K562 (cell line): ENCODE data around the gene BCL2L13. TPM values are rescaled to one million over a fixed set of nuclear protein-coding genes. Genes with fewer than 3 reads are reported as not detected.
A peak's percentile ranks its signal among the peaks of the same experiment; 100 is the strongest.

Source experiments
- ATAC-seq: fragments of 200-7000 bp; cut with Tn5 transposase; 3 replicates; pipeline ENCODE4 v1.9.1; 2020; ENCODE audit warnings: moderate library complexity
- BruUV-seq: library from RNA; stranded (reverse); fragments of 400-500 nt; replicated peaks from 2 replicates; lab custom pipeline; 2021; lab: Mats Ljungman, UMichigan
- CTCF ChIA-PET: fragments of 300-600 bp; formaldehyde crosslinking; extraction: SDS; loops from one replicate; lab custom pipeline; 2021; ENCODE audit warnings: low intra/inter-chr PET ratio; lab: Yijun Ruan, JAX
- POLR2A ChIA-PET: fragments of 300-600, 350-650 bp; sonication (Branson Sonifier 250); formaldehyde crosslinking; extraction: SDS; loops from one replicate; lab custom pipeline; 2021; ENCODE audit warnings: antibody characterized with exemption, inconsistent platforms; lab: Yijun Ruan, JAX
- DNase-seq, 4 experiments: peaks; one replicate each; pipeline versions ENCODE4 v3.0.0 to v3.0.0-alpha.2; 2011 to 2018; ENCODE audit warnings: low spot score in 3 of 4, mixed read lengths in 3 of 4; ENCODE audit errors: extremely low read depth in 1 of 4
- FAIRE-seq: peaks from 2 replicates; lab custom pipeline; 2011; peaks lifted over from hg19 to GRCh38; lab: Jason Lieb, UNC
- H2AFZ ChIP-seq: 2 replicates; pipeline ENCODE4 v1.6.0; 2011; ENCODE audit warnings: low read depth, low read length, control low read depth, inconsistent platforms
- H3K27ac ChIP-seq: fragments of 200-600 bp; 3 replicates; pipeline ENCODE4 v1.8.0; 2011; ENCODE audit warnings: low read depth, mild to moderate bottlenecking, control low read depth, inconsistent platforms, low read length, moderate library complexity, mixed read lengths; ENCODE audit errors: extremely low read depth
- H3K27me3 ChIP-seq, 2 experiments: fragments of 300-600 bp in 1 of 2; 2 replicates in 1 of 2; 3 replicates in 1 of 2; pipeline versions ENCODE4 v1.6.0 to v1.8.0; 2011; ENCODE audit warnings: inconsistent platforms in 2 of 2, low read length in 2 of 2, mild to moderate bottlenecking in 1 of 2, mixed read lengths in 1 of 2, moderate library complexity in 1 of 2; ENCODE audit not compliant: control insufficient read depth in 2 of 2, insufficient read depth in 2 of 2
- H3K36me3 ChIP-seq: fragments of 300-600 bp; 3 replicates; pipeline ENCODE4 v1.8.0; 2011; ENCODE audit warnings: mild to moderate bottlenecking, low read length, inconsistent platforms; ENCODE audit not compliant: control insufficient read depth, insufficient read depth
- H3K4me1 ChIP-seq, 2 experiments: fragments of 200-600 bp in 1 of 2; replicated peaks in 1 of 2; 2 replicates in 1 of 2; 3 replicates in 1 of 2; pipeline versions ENCODE4 v1.5.1 to v1.8.0; 2011; ENCODE audit warnings: inconsistent platforms in 2 of 2, low read length in 2 of 2, mild to moderate bottlenecking in 1 of 2, mixed read lengths in 1 of 2, moderate library complexity in 1 of 2; ENCODE audit not compliant: control insufficient read depth in 2 of 2, insufficient read depth in 2 of 2
- H3K4me2 ChIP-seq: 2 replicates; pipeline ENCODE4 v1.6.1; 2011; ENCODE audit warnings: low read length, control low read depth, inconsistent platforms, mixed read lengths; ENCODE audit not compliant: insufficient read depth
- H3K4me3 ChIP-seq: fragments of 200-600 bp; sonication (generic), shearing (Covaris generic); 2 replicates; pipeline ENCODE4 v1.5.1; 2016; ENCODE audit warnings: control low read depth, inconsistent platforms
- H3K79me2 ChIP-seq: fragments of 200-600 bp; 3 replicates; pipeline ENCODE4 v1.8.0; 2011; ENCODE audit warnings: low read length, inconsistent platforms; ENCODE audit not compliant: control insufficient read depth, insufficient read depth
- H3K9ac ChIP-seq, 2 experiments: 2 replicates each; pipeline versions ENCODE4 v1.6.0 to v1.6.1; 2011; ENCODE audit warnings: low read depth in 2 of 2, low read length in 2 of 2, control low read depth in 1 of 2, inconsistent platforms in 1 of 2, mild to moderate bottlenecking in 1 of 2, mixed read lengths in 1 of 2; ENCODE audit not compliant: insufficient read depth in 1 of 2
- H3K9me1 ChIP-seq: one replicate; pipeline ENCODE4 v1.6.0; 2011; ENCODE audit warnings: inconsistent platforms, mild to moderate bottlenecking, low read length, moderate library complexity; ENCODE audit not compliant: control insufficient read depth, insufficient read depth
- H3K9me3 ChIP-seq: replicated peaks from 2 replicates; pipeline ENCODE4 v1.5.1; 2011; ENCODE audit warnings: low read depth, low read length, inconsistent platforms; ENCODE audit not compliant: control insufficient read depth, insufficient read depth
- H4K20me1 ChIP-seq: replicated peaks from 2 replicates; pipeline ENCODE4 v1.6.1; 2011; ENCODE audit warnings: low read length, inconsistent platforms, mixed read lengths; ENCODE audit not compliant: control insufficient read depth, insufficient read depth
- HDAC6 ChIP-seq: IDR thresholded peaks from 2 replicates; pipeline ENCODE4 v1.6.1; 2012; ENCODE audit warnings: low read depth, mild to moderate bottlenecking, control low read depth, inconsistent platforms, low read length, moderate library complexity
- MAFF ChIP-seq: IDR thresholded peaks from 2 replicates; pipeline ENCODE4 v1.6.1; 2012; ENCODE audit warnings: low read length, improper control_type of control experiment
- MAFG ChIP-seq: fragments of 450-650 bp; conservative IDR thresholded peaks from 2 replicates; pipeline ENCODE4 v1.6.1; 2016; ENCODE audit warnings: missing genetic modification characterization, missing compliant biosample characterization
- RBM17 ChIP-seq: fragments of 200-400 bp; formaldehyde crosslinking; IDR thresholded peaks from 2 replicates; pipeline ENCODE4 v1.6.1; 2017; ENCODE audit warnings: low read depth, mild to moderate bottlenecking, low read length, borderline replicate concordance
- TGIF2 ChIP-seq: sonication (generic); formaldehyde crosslinking; IDR thresholded peaks from 2 replicates; pipeline ENCODE4 v1.8.1; 2022; ENCODE audit warnings: mild to moderate bottlenecking, missing genetic modification reagents, moderate library complexity
- ZNF175 ChIP-seq: fragments of 200-800 bp; sonication (Bioruptor generic); IDR thresholded peaks from 2 replicates; pipeline ENCODE4 v1.6.1; 2016; ENCODE audit warnings: low read depth, mild to moderate bottlenecking, missing genetic modification characterization, missing compliant biosample characterization
- ZNF316 ChIP-seq: fragments of 450-650 bp; IDR thresholded peaks from 2 replicates; pipeline ENCODE4 v1.6.1; 2016
- ZSCAN29 ChIP-seq: fragments of 450-650 bp; IDR thresholded peaks from 2 replicates; pipeline ENCODE4 v1.6.1; 2017
- WGBS: fragments of 100-300 bp; shearing (Covaris generic); methylation state at CpG from one replicate; pipeline ENCODE4 v1.1.6; 2016; ENCODE audit warnings: low coverage, mixed read lengths; ENCODE audit not compliant: insufficient coverage; ENCODE audit errors: missing lambda C conversion rate; 5-methylcytosine and 5-hydroxymethylcytosine counted together
- in situ Hi-C: fragments of 300-500 bp; cut with MboI; formaldehyde crosslinking; loops from 4 replicates; pipeline ENCODE4 v1.15.0; 2018; ENCODE audit warnings: inconsistent platforms, mixed read lengths
- intact Hi-C: fragments of 100-400 bp; cut with micrococcal nuclease; formaldehyde crosslinking; loops from 2 replicates; pipeline ENCODE4 v1.14.2; 2022
- polyA plus RNA-seq, 8 experiments: library from polyadenylated mRNA; depleted of rRNA in 4 of 8; stranded (reverse) in 5 of 8; unstranded in 3 of 8; fragments of >200 nt; fragmentation: Nextera tagmentation in 2 of 8; fragmentation: Illumina TruSeq in 1 of 8; extraction: Ambion mirVana in 2 of 8; extraction: Trizol in 1 of 8; gene quantifications; 2 replicates each; pipeline versions ENCODE4 v1.2.1 to v1.2.3, GENCODE V29; 2011 to 2014; ENCODE audit warnings: inconsistent platforms in 1 of 8, missing spikeins in 1 of 8
- total RNA-seq, 7 experiments: library from RNA; depleted of rRNA in 6 of 7; stranded (reverse); fragments of >200 nt in 6 of 7; fragmentation: Illumina TruSeq in 2 of 7; extraction: Trizol in 2 of 7; gene quantifications; 2 replicates each; pipeline versions ENCODE4 v1.2.1 to v1.2.3, GENCODE V29; 2011 to 2021; ENCODE audit warnings: low replicate concordance in 1 of 7
- TF ChIP-seq, protein P1 (sequence below): fragments of 450-650 bp; IDR thresholded peaks from 2 replicates; pipeline ENCODE4 v1.6.1; 2017; ENCODE audit warnings: antibody characterized with exemption, mild to moderate bottlenecking
- TF ChIP-seq, protein P2 (sequence below): sonication (generic); formaldehyde crosslinking; IDR thresholded peaks from 2 replicates; pipeline ENCODE4 v1.9.0; 2022; ENCODE audit warnings: mild to moderate bottlenecking, missing genetic modification reagents
- TF ChIP-seq, protein P3 (sequence below): sonication (generic); formaldehyde crosslinking; IDR thresholded peaks from 2 replicates; pipeline ENCODE4 v1.8.0; 2022; ENCODE audit warnings: mild to moderate bottlenecking, low read depth, missing genetic modification reagents
- TF ChIP-seq, protein P4 (sequence below): fragments of 450-650 bp; IDR thresholded peaks from 2 replicates; pipeline ENCODE4 v1.6.1; 2016; ENCODE audit warnings: missing biosample characterization, missing genetic modification characterization

BCL2L13 gene
- total and polyA plus RNA-seq, 9 of the 15 experiments (the other 6 are each of a cell fraction or from before 2014, with no cell fraction given): 41.5 to 63.4 (median 56.5) TPM

DNA sequence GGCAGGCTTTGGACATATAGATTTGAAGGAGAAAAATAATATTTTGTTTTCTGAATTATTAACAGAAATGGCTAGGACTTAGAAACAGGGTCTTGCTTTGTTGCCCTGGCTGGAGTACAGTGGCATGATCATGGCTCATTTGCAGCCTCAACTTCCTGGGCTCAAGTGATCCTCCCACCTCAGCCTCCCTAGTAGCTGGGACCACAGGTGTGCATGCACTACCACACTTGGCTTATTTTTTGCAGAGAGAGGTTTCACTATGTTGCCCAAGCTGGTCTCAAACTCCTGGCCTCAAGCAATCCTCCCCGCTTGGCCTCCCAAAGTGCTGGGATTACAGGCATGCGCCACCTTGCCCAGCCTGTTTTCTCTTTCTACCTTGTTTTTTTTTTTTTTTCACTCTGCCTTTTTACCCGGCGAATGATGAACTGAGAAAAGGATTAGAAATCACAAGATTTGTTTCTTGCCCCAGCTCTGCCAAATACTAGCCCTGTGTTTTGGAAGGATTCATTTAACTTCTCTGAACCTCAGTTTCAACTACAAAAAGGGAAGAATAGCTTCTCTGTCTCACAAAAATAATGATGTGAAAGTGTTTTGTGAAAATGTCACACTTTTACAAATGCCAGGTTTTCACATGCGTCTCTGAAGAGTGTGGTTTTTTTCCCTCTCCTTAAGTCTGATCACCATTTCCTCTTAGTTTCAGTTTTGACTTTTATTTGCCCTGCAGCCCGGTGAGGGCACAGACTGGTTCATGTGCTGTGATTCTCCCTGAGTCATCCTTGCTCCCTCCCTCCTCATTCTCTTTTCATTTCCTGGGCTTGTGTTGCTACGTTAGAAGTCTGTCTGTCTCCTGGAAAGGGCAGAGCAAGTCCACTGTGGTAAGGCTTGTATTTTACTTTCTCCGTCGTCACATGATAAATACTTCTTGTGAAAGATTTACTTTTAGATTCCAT lies 67.7 kb downstream of the BCL2L13 start:
- Histone ChIP-seq H3K9ac (no peak overlapping the region), H3K27ac (peak overlapping the region; percentile 35; the same call in 2 of the 3 replicates), H3K4me3 (no peak overlapping the region), H3K36me3 (peaks cover 44% of the 10 kb centered on the region; the same call in 2 of the 3 replicates), H3K79me2 (no peaks in the 10 kb centered on the region), H4K20me1 (no peaks in the 10 kb centered on the region), H3K27me3 (no peaks in the 10 kb centered on the region), H2AFZ (no peak overlapping the region), H3K4me1 (0 out of 5 replicates have a peak, but pooled peaks cover 0 to 3% of the 10 kb centered on the region in 2 experiments), H3K9me1 (no peaks in the 10 kb centered on the region), H3K4me2 (no peak overlapping the region), H3K9me3 (no peaks in the 10 kb centered on the region)
- in situ Hi-C loops (no loop called here), intact Hi-C loops (no loop called here)
- peak; percentile 83 for ATAC-seq
- peak in 2 of 4 experiments; percentile 26 to 33 for DNase-seq
- ChIA-PET POLR2A (interaction anchor here (1.0 to 2.1 kb wide), 3 partner anchors 9 to 34 kb away, joined by 4 to 7 read pairs (median 5); no protein-coding TSS in a partner anchor), CTCF (no interaction called here)
- no TSS peak for BruUV-seq
- peak; percentile 74 for FAIRE-seq
- WGBS: 65% methylated on average over 9 of the region's 9 CpGs
- TF ChIP-seq, protein P1, sequence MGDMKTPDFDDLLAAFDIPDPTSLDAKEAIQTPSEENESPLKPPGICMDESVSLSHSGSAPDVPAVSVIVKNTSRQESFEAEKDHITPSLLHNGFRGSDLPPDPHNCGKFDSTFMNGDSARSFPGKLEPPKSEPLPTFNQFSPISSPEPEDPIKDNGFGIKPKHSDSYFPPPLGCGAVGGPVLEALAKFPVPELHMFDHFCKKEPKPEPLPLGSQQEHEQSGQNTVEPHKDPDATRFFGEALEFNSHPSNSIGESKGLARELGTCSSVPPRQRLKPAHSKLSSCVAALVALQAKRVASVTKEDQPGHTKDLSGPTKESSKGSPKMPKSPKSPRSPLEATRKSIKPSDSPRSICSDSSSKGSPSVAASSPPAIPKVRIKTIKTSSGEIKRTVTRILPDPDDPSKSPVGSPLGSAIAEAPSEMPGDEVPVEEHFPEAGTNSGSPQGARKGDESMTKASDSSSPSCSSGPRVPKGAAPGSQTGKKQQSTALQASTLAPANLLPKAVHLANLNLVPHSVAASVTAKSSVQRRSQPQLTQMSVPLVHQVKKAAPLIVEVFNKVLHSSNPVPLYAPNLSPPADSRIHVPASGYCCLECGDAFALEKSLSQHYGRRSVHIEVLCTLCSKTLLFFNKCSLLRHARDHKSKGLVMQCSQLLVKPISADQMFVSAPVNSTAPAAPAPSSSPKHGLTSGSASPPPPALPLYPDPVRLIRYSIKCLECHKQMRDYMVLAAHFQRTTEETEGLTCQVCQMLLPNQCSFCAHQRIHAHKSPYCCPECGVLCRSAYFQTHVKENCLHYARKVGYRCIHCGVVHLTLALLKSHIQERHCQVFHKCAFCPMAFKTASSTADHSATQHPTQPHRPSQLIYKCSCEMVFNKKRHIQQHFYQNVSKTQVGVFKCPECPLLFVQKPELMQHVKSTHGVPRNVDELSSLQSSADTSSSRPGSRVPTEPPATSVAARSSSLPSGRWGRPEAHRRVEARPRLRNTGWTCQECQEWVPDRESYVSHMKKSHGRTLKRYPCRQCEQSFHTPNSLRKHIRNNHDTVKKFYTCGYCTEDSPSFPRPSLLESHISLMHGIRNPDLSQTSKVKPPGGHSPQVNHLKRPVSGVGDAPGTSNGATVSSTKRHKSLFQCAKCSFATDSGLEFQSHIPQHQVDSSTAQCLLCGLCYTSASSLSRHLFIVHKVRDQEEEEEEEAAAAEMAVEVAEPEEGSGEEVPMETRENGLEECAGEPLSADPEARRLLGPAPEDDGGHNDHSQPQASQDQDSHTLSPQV: 0 out of 2 replicates have a peak, but pooled peaks have one; percentile 29
- TF ChIP-seq MAFF (0 out of 2 replicates have a peak, but pooled peaks have one; percentile 18), RBM17 (no peak), TGIF2 (no peak), MAFG (tag) (peak; percentile 60), HDAC6 (no peak), ZNF316 (peak; percentile 46), ZNF175 (CRISPR knock-in tag) (no peak), ZSCAN29 (no peak)
- TF ChIP-seq, protein P2, sequence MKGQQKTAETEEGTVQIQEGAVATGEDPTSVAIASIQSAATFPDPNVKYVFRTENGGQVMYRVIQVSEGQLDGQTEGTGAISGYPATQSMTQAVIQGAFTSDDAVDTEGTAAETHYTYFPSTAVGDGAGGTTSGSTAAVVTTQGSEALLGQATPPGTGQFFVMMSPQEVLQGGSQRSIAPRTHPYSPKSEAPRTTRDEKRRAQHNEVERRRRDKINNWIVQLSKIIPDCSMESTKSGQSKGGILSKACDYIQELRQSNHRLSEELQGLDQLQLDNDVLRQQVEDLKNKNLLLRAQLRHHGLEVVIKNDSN (CRISPR knock-in tag): no peak
- TF ChIP-seq, protein P3, sequence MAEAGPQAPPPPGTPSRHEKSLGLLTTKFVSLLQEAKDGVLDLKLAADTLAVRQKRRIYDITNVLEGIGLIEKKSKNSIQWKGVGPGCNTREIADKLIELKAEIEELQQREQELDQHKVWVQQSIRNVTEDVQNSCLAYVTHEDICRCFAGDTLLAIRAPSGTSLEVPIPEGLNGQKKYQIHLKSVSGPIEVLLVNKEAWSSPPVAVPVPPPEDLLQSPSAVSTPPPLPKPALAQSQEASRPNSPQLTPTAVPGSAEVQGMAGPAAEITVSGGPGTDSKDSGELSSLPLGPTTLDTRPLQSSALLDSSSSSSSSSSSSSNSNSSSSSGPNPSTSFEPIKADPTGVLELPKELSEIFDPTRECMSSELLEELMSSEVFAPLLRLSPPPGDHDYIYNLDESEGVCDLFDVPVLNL: no peak
- TF ChIP-seq, protein P4, sequence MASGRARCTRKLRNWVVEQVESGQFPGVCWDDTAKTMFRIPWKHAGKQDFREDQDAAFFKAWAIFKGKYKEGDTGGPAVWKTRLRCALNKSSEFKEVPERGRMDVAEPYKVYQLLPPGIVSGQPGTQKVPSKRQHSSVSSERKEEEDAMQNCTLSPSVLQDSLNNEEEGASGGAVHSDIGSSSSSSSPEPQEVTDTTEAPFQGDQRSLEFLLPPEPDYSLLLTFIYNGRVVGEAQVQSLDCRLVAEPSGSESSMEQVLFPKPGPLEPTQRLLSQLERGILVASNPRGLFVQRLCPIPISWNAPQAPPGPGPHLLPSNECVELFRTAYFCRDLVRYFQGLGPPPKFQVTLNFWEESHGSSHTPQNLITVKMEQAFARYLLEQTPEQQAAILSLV: no peak
